Left ventricle myocardium inferior (tissue), 1 donor: Measurements from ENCODE around the gene FOXO3. TPM values are rescaled to one million over a fixed set of nuclear protein-coding genes. Genes with fewer than 3 reads are reported as not detected.

ENCODE experiments used
- DNase-seq: peaks from one replicate; pipeline ENCODE4 v3.0.0-alpha.2; 2020
- H3K27ac ChIP-seq: fragments of 200-600 bp; replicated peaks from 2 replicates; pipeline ENCODE4 v1.8.0; 2021
- H3K27me3 ChIP-seq: fragments of 200-600 bp; 2 replicates; pipeline ENCODE4 v1.8.0; 2021; ENCODE audit warnings: low read depth
- H3K36me3 ChIP-seq: fragments of 200-600 bp; 2 replicates; pipeline ENCODE4 v1.8.0; 2021
- H3K4me1 ChIP-seq: fragments of 200-600 bp; 2 replicates; pipeline ENCODE4 v1.8.0; 2021
- H3K4me3 ChIP-seq: fragments of 200-600 bp; 2 replicates; pipeline ENCODE4 v1.8.0; 2021; ENCODE audit warnings: mild to moderate bottlenecking, moderate library complexity
- H3K9me3 ChIP-seq: fragments of 200-600 bp; replicated peaks from 2 replicates; pipeline ENCODE4 v1.8.0; 2021
- CTCF ChIP-seq: fragments of 200-600 bp; IDR thresholded peaks from 2 replicates; pipeline ENCODE4 v1.8.0; 2021; ENCODE audit warnings: antibody characterized with exemption, mild to moderate bottlenecking, borderline replicate concordance
- intact Hi-C: fragments of 100-400 bp; cut with micrococcal nuclease; formaldehyde crosslinking; loops from one replicate; pipeline ENCODE4 v1.11.0; 2022
- total RNA-seq: library from RNA; stranded (reverse); fragmentation: NEBNext Ultra II Directional; extraction: Animal tissue kit (Norgen Biotek cat#: 25700); gene quantifications from one replicate; pipeline ENCODE4 v1.2.1, GENCODE V29; 2021
- donor health status: DM: no; HTN: yes; CAD: no; lungs with severe emphysema.

FOXO3 gene
- total RNA-seq, 1 donor from 2014 or later = 34.8 TPM

GRCh38 chr6:108556866-108557493, 3.7 kb upstream of the FOXO3 start:
- DNase-seq = no peak
- H3K27ac ChIP-seq = peak overlapping the region; percentile 98
- intact Hi-C loops = loop anchor here (5.0 kb wide), 1 partner anchor 225 kb away; no protein-coding TSS in a partner anchor
- H3K4me1 ChIP-seq = peaks cover 41% of the 10 kb centered on the region
- H3K36me3 ChIP-seq = no peaks in the 10 kb centered on the region
- no peaks in the 10 kb centered on the region for H3K9me3 ChIP-seq
- no peak for TF ChIP-seq CTCF
- no peaks in the 10 kb centered on the region for H3K27me3 ChIP-seq
- peak overlapping the region; percentile 88 for H3K4me3 ChIP-seq

- Histone ChIP-seq H3K4me1 (peaks cover 48% of the 10 kb centered on the region), H3K27ac (peak overlapping the region; percentile 98), H3K9me3 (no peaks in the 10 kb centered on the region), H3K27me3 (no peaks in the 10 kb centered on the region), H3K4me3 (peak overlapping the region; percentile 88), H3K36me3 (no peaks in the 10 kb centered on the region)
- DNase-seq = peak; percentile 83
- intact Hi-C loops = loop anchor here (5.0 kb wide), 1 partner anchor 225 kb away; no protein-coding TSS in a partner anchor
- no peak for TF ChIP-seq CTCF
Observed at GRCh38 chr6:108557494-108558371, 3.0 kb upstream of the FOXO3 start.

- no peaks in the 10 kb centered on the region for H3K9me3 ChIP-seq
- DNase-seq = peak; percentile 98
- H3K27me3 ChIP-seq = no peaks in the 10 kb centered on the region
- intact Hi-C loops = loop anchor here (5.0 kb wide), 1 partner anchor 224 kb away; no protein-coding TSS in a partner anchor
- H3K27ac ChIP-seq = peak overlapping the region; percentile 98
- peak overlapping the region; percentile 88 for H3K4me3 ChIP-seq
- H3K36me3 ChIP-seq = no peaks in the 10 kb centered on the region
- no peak for TF ChIP-seq CTCF
- peaks cover 56% of the 10 kb centered on the region for H3K4me1 ChIP-seq
Observed at GRCh38 chr6:108558372-108559096, 2.2 kb upstream of the FOXO3 start.

- peak; percentile 93 for DNase-seq
- Histone ChIP-seq H3K9me3 (no peaks in the 10 kb centered on the region), H3K4me3 (peak overlapping the region; percentile 88), H3K4me1 (peaks cover 64% of the 10 kb centered on the region), H3K27ac (peak overlapping the region; percentile 98), H3K36me3 (no peaks in the 10 kb centered on the region), H3K27me3 (no peaks in the 10 kb centered on the region)
- intact Hi-C loops = loop anchor here (5.0 kb wide), 1 partner anchor 223 kb away; no protein-coding TSS in a partner anchor
- no peak for TF ChIP-seq CTCF
Observed at GRCh38 chr6:108559097-108559883, 1.4 kb upstream of the FOXO3 start.
